Measurements from ENCODE around the gene SLC5A6. TPM values are rescaled to one million over a fixed set of nuclear protein-coding genes. Genes with fewer than 3 reads are reported as not detected.

SLC5A6 gene
- total and polyA plus RNA-seq, 8 donors, result 5.7 to 71.0 (median 21.4) TPM

GRCh38 chr2:27171351-27171848, 40.7 kb downstream of the SLC5A6 start:
- Histone ChIP-seq H3K27ac (no peak overlapping the region), H3K36me3 (no peaks in the 10 kb centered on the region), H3K9me3 (no peaks in the 10 kb centered on the region), H3K4me3 (no peak overlapping the region), H3K27me3 (peaks cover 0 to 23% (median 0%) of the 10 kb centered on the region in 3 donors), H3K4me1 (peaks cover 0 to 16% (median 9%) of the 10 kb centered on the region in 4 donors)
- WGBS, 5 donors, result 51 to 58% (median 54%) methylated on average over 8 of the region's 8 CpGs
- DNase-seq, result no peak
- intact Hi-C loops (cut with DNase I; ENCODE audit: low total_unique reads), result no loop called here
- TF ChIP-seq POLR2AphosphoS5 (IDR thresholded peaks at IDR 0.05), result no peak
- TF ChIP-seq POLR2A (IDR thresholded peaks at IDR 0.05), result no peak
- no peak for TF ChIP-seq EP300 (IDR thresholded peaks at IDR 0.05)
- TF ChIP-seq CTCF (IDR thresholded peaks at IDR 0.05), result no peak

- intact Hi-C loops (cut with DNase I; ENCODE audit: low total_unique reads), result no loop called here
- no peak for DNase-seq
These were observed 41.3 kb downstream of the SLC5A6 start for GRCh38 chr2:27170581-27171337.

GRCh38 chr2:27164960-27165763, 46.9 kb downstream of the SLC5A6 start:
- Histone ChIP-seq H3K27ac (no peak overlapping the region), H3K27me3 (peaks cover 0 to 8% (median 0%) of the 10 kb centered on the region in 3 donors), H3K4me3 (no peak overlapping the region), H3K4me1 (peaks cover 0 to 7% (median 5%) of the 10 kb centered on the region in 4 donors), H3K9me3 (no peaks in the 10 kb centered on the region), H3K36me3 (no peaks in the 10 kb centered on the region)
- WGBS, 5 donors, result 82 to 86% (median 84%) methylated on average over 8 of the region's 8 CpGs
- DNase-seq, result no peak
- no peak for TF ChIP-seq CTCF (IDR thresholded peaks at IDR 0.05)
- intact Hi-C loops (cut with DNase I; ENCODE audit: low total_unique reads), result no loop called here

More at GRCh38 chr2:27170581-27171337, 41.3 kb downstream of the SLC5A6 start:
- peak overlapping the region in 1 of 4 donors; percentile 31 for H3K4me3 ChIP-seq
- H3K36me3 ChIP-seq, result no peaks in the 10 kb centered on the region
- no peak for TF ChIP-seq POLR2A (IDR thresholded peaks at IDR 0.05)
- no peak for TF ChIP-seq EP300 (IDR thresholded peaks at IDR 0.05)
- TF ChIP-seq CTCF (IDR thresholded peaks at IDR 0.05), result no peak
- no peak for TF ChIP-seq POLR2AphosphoS5 (IDR thresholded peaks at IDR 0.05)
- no peak overlapping the region for H3K27ac ChIP-seq
- no peaks in the 10 kb centered on the region for H3K9me3 ChIP-seq
- H3K27me3 ChIP-seq, result peaks cover 0 to 19% (median 0%) of the 10 kb centered on the region in 3 donors
- H3K4me1 ChIP-seq, result peaks cover 0 to 16% (median 9%) of the 10 kb centered on the region in 4 donors
- 56 to 68% (median 64%) methylated on average over 6 of the region's 6 CpGs for WGBS, 5 donors

Measured in stomach (tissue), 9 donors.